Natural killer cell (primary cell): ENCODE data around the gene SMARCD3. TPM values are rescaled to one million over a fixed set of nuclear protein-coding genes. Genes with fewer than 3 reads are reported as not detected.
A peak's percentile ranks its signal among the peaks of the same experiment; 100 is the strongest.

Experiments used
- ATAC-seq, 3 donors: fragments of 150-1000 bp in 2 of 3; fragments of 200-7000 bp in 1 of 3; cut with Tn5 transposase; 1 replicate in 1 of 3; 2 replicates in 2 of 3; pipeline ENCODE4 v1.10.0; 2021; ENCODE audit warnings: mild to moderate bottlenecking in 2 of 3, moderate library complexity in 2 of 3
- DNase-seq, 2 donors: peaks; one replicate each; pipeline versions ENCODE4 v3.0.0 to v3.0.0-alpha.2; 2013 to 2021; ENCODE audit warnings: mixed read lengths in 1 of 2
- H3K27ac ChIP-seq: one replicate; pipeline ENCODE4 v1.5.1; 2013; ENCODE audit warnings: mild to moderate bottlenecking, low read length
- H3K27me3 ChIP-seq: one replicate; pipeline ENCODE4 v1.6.1; 2013; ENCODE audit warnings: low read length; ENCODE audit not compliant: control insufficient read depth, insufficient read depth
- H3K36me3 ChIP-seq: one replicate; pipeline ENCODE4 v1.6.1; 2013; ENCODE audit warnings: low read length; ENCODE audit not compliant: control insufficient read depth, insufficient read depth
- H3K4me1 ChIP-seq: one replicate; pipeline ENCODE4 v1.6.1; 2013; ENCODE audit warnings: low read length; ENCODE audit not compliant: control insufficient read depth, insufficient read depth
- H3K4me3 ChIP-seq: one replicate; pipeline ENCODE4 v1.5.1; 2013; ENCODE audit warnings: low read length
- H3K9me3 ChIP-seq: one replicate; pipeline ENCODE4 v1.6.1; 2013; ENCODE audit warnings: low read length; ENCODE audit not compliant: control insufficient read depth, insufficient read depth
- H3K27ac Mint-ChIP-seq, 2 donors: one replicate each; pipeline ENCODE4 v1.8.0; 2022; ENCODE audit warnings: mild to moderate bottlenecking in 2 of 2, mixed read lengths in 2 of 2, moderate library complexity in 1 of 2
- H3K27me3 Mint-ChIP-seq, 2 donors: one replicate each; pipeline ENCODE4 v1.8.0; 2022; ENCODE audit warnings: low read depth in 2 of 2, mixed read lengths in 2 of 2
- H3K36me3 Mint-ChIP-seq: one replicate; pipeline ENCODE4 v1.8.0; 2022; ENCODE audit warnings: mixed read lengths
- H3K4me1 Mint-ChIP-seq, 2 donors: one replicate each; pipeline ENCODE4 v1.8.0; 2022; ENCODE audit warnings: mixed read lengths in 2 of 2
- H3K4me3 Mint-ChIP-seq: one replicate; pipeline ENCODE4 v1.8.0; 2022; ENCODE audit warnings: mild to moderate bottlenecking, moderate library complexity, mixed read lengths
- H3K9me3 Mint-ChIP-seq, 2 donors: one replicate each; pipeline ENCODE4 v1.8.0; 2022; ENCODE audit warnings: mixed read lengths in 2 of 2
- WGBS: methylation state at CpG from one replicate; pipeline ENCODE4 v1.1.7; 2013; ENCODE audit warnings: missing lambda C conversion rate; ENCODE audit not compliant: insufficient coverage; 5-methylcytosine and 5-hydroxymethylcytosine counted together
- intact Hi-C: fragments of 100-400 bp; cut with micrococcal nuclease; formaldehyde crosslinking; loops from one replicate; pipeline ENCODE4 v1.14.2; 2022
- total RNA-seq, 4 donors: library from RNA; stranded (reverse); fragments of 120-200 nt in 1 of 4; gene quantifications; one replicate each; pipeline versions ENCODE4 v1.2.3 to v1.2.4, GENCODE V29; 2013 to 2022
- TF ChIP-seq, protein P1 (sequence below): fragments of 200-600 bp; IDR thresholded peaks from one replicate; pipeline ENCODE4 v1.8.0; 2022; ENCODE audit warnings: antibody characterized with exemption

Gene SMARCD3
- total RNA-seq, 3 donors from 2014 or later (not counting 1 experiment from before 2014, with no cell fraction given): 3.1 to 8.7 (median 6.5) TPM

DNA sequence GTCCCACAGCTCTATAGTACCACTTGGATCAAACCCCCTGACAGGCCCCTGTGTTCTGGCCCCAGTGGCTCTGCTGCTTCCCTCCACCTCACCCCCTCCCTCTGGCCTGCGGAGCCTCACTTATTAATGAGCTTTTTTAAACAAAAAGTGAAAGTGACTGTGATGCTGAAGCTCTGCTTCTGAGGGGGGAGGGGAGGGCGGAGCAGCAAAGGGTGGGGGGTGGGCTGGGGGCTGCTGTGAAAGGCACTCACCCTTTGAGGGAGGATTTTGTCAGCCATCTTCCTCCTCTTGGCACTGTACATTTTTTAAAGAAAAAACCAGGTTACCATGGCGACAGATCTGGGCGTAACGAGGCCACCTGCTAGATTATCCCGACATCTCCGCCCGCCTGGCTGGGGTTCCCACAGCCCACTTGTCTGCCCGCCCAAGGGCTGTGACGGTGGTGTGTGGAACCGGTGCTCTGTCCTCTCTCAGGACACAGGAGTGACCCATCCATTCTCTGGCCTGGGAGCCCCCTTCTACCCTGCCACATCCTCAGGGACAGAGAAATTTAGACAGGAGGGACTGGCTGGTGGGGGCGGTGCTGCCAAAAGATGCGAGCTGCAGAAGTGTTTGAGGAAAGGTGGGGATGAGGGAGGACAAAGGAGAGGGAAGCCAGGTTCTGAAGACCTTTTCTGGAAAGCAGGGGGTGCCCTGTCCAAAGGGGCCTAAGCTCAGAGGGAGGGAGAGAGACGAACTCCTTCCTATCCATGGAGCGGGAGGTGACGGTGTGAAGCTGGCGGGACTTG, 4.9 kb downstream of the SMARCD3 start:
- WGBS: 18% methylated on average over 16 of the region's 17 CpGs

DNA sequence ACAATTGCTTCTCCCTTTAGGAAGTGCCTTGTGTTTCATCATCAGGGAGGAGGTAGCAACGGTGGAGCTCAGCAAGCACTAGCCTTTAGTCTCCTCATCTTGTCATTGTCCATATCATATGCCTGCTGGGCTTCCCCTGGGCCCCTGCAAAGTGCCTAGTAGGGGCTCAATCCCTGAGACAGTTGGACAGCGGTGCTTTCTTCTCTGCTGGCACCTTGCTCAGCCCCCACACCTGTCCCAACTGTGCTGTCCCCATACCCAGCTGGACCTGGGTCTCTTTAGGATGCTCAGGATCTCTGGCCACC, 5.5 kb downstream of the SMARCD3 start:
- DNase-seq (no peak), ATAC-seq (no peak)
- Histone ChIP-seq H3K9me3 (no peaks in the 10 kb centered on the region), H3K27me3 (peaks cover 22% of the 10 kb centered on the region), H3K27ac (no peak overlapping the region), H3K36me3 (peaks cover 3% of the 10 kb centered on the region), H3K4me1 (peaks cover 41% of the 10 kb centered on the region), H3K4me3 (no peak overlapping the region)
- H3K4me1 Mint-ChIP-seq: peaks cover 16 to 35% of the 10 kb centered on the region in 2 donors
- intact Hi-C loops: no loop called here
- H3K27me3 Mint-ChIP-seq: peaks cover 0 to 16% of the 10 kb centered on the region in 2 donors
- no peak overlapping the region for H3K4me3 Mint-ChIP-seq
- H3K27ac Mint-ChIP-seq: peak overlapping the region; percentile 8 to 92
- H3K9me3 Mint-ChIP-seq: no peaks in the 10 kb centered on the region
- H3K36me3 Mint-ChIP-seq: no peaks in the 10 kb centered on the region
- 50% methylated on average over 2 of the region's 2 CpGs for WGBS
- TF ChIP-seq, protein P1, sequence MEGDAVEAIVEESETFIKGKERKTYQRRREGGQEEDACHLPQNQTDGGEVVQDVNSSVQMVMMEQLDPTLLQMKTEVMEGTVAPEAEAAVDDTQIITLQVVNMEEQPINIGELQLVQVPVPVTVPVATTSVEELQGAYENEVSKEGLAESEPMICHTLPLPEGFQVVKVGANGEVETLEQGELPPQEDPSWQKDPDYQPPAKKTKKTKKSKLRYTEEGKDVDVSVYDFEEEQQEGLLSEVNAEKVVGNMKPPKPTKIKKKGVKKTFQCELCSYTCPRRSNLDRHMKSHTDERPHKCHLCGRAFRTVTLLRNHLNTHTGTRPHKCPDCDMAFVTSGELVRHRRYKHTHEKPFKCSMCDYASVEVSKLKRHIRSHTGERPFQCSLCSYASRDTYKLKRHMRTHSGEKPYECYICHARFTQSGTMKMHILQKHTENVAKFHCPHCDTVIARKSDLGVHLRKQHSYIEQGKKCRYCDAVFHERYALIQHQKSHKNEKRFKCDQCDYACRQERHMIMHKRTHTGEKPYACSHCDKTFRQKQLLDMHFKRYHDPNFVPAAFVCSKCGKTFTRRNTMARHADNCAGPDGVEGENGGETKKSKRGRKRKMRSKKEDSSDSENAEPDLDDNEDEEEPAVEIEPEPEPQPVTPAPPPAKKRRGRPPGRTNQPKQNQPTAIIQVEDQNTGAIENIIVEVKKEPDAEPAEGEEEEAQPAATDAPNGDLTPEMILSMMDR: no peak

More for the DNA sequence above, 4.9 kb downstream of the SMARCD3 start:
- H3K4me3 Mint-ChIP-seq: peak overlapping the region; percentile 79
- ATAC-seq (peak; percentile 24 to 48 (median 29)), DNase-seq (peak in 1 of 2 donors; percentile 83)
- TF ChIP-seq, protein P1: no peak
- intact Hi-C loops: loop anchor here (1.0 to 2.0 kb wide), 3 partner anchors 16 to 119 kb away; partner anchors contain the start of genes ABCF2 and GBX1
- H3K27me3 Mint-ChIP-seq: peaks cover 0 to 21% of the 10 kb centered on the region in 2 donors
- H3K4me1 Mint-ChIP-seq: peaks cover 20 to 39% of the 10 kb centered on the region in 2 donors
- no peaks in the 10 kb centered on the region for H3K9me3 Mint-ChIP-seq
- Histone ChIP-seq H3K27ac (peak overlapping the region; percentile 16), H3K9me3 (no peaks in the 10 kb centered on the region), H3K4me3 (no peak overlapping the region), H3K27me3 (peaks cover 24% of the 10 kb centered on the region), H3K36me3 (peaks cover under 1% of the 10 kb centered on the region), H3K4me1 (peaks cover 47% of the 10 kb centered on the region)
- no peaks in the 10 kb centered on the region for H3K36me3 Mint-ChIP-seq
- peak overlapping the region; percentile 38 to 92 for H3K27ac Mint-ChIP-seq

DNA sequence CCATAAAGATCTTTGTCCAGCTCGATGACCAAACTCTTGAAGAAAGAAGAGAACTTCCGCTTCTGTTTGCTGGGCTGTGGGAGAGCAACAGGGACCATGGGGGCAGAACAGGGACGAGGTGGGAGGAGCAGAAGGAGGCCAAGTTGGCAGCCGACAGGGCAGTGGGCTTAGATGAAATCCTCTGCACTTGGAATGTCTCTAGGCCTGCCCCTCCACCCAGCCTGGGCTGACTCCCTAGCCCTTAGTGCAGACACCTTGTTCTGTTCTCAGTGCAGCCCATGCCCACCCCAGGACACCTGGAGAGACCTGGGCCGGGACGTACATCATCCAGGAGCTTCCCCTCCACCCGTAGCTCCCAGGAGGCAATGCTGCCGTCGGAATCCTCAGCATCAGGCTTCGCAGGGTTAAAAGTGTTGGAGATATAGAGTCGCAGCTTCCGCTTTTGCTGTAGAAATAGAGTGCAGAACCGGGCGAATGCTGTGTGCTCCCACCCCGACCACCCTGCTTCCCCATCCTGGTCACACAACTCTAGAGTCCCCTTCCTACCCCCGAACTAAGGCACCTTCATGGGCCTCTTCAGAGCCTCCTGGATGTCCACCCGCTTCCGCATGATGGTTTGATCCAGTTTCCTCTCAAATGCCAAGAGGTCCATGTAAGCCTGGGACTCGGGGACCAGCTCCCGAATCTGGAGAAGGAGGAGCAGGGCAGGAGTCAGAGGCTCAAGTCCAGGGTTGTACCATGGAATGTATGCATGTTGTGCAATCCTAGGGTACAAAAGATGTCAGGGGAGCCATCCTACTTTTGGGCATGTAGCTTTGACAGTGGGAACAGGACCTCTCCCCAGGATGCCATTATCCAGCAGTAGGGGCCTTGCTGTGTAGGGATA, 6.1 kb downstream of the SMARCD3 start:
- Histone ChIP-seq H3K9me3 (no peaks in the 10 kb centered on the region), H3K4me3 (no peak overlapping the region), H3K36me3 (peaks cover 6% of the 10 kb centered on the region), H3K27ac (no peak overlapping the region), H3K27me3 (peaks cover 19% of the 10 kb centered on the region), H3K4me1 (peaks cover 35% of the 10 kb centered on the region)
- Mint-ChIP-seq H3K27me3 (peaks cover 0 to 12% of the 10 kb centered on the region in 2 donors), H3K4me3 (no peak overlapping the region), H3K27ac (no peak overlapping the region), H3K4me1 (peaks cover 16 to 29% of the 10 kb centered on the region in 2 donors), H3K36me3 (no peaks in the 10 kb centered on the region), H3K9me3 (no peaks in the 10 kb centered on the region)
- ATAC-seq: no peak
- TF ChIP-seq, protein P1: no peak
- intact Hi-C loops: no loop called here
- 79% methylated on average over 20 of the region's 20 CpGs for WGBS
- no peak for DNase-seq
